GM21528 (cell line): Measurements from ENCODE around the gene CSTB.
A peak's percentile ranks its signal among the peaks of the same experiment; 100 is the strongest.

Experiments used
- ATAC-seq: cut with Tn5 transposase; IDR thresholded peaks from one replicate; pipeline ENCODE4 v1.9.1; 2021; ENCODE audit warnings: mild to moderate bottlenecking, moderate library complexity; ENCODE audit not compliant: unreplicated experiment, low FRiP score

The CSTB gene

GRCh38 chr21:43793243-43793642 is 17.1 kb upstream of the CSTB start:
- no peak for ATAC-seq

- ATAC-seq = no peak
These were observed 16.3 kb upstream of the CSTB start for GRCh38 chr21:43792406-43792805.

- ATAC-seq = no peak
These were observed 14.0 kb upstream of the CSTB start for GRCh38 chr21:43790010-43790524.

GRCh38 chr21:43789276-43790009 is 13.3 kb upstream of the CSTB start, which contains the start of gene RRP1:
Gene RRP1, plus strand, starts transcription at chr21:43789577. Its CDS starts 53 bp downstream, at chr21:43789630.
- peak; percentile 77 for ATAC-seq

- no peak for ATAC-seq
These were observed 10.8 kb upstream of the CSTB start for GRCh38 chr21:43786807-43787440.

GRCh38 chr21:43786300-43786806 is 10.2 kb upstream of the CSTB start:
- no peak for ATAC-seq

GRCh38 chr21:43785134-43785533 is 9.0 kb upstream of the CSTB start:
- ATAC-seq = no peak

- no peak for ATAC-seq
These were observed 7.1 kb upstream of the CSTB start for GRCh38 chr21:43783098-43783700.

- no peak for ATAC-seq
These were observed 6.5 kb upstream of the CSTB start for GRCh38 chr21:43782431-43783097.

- no peak for ATAC-seq
These were observed 5.7 kb upstream of the CSTB start for GRCh38 chr21:43781846-43782245.

- no peak for ATAC-seq
These were observed 3.6 kb upstream of the CSTB start for GRCh38 chr21:43779660-43780059.

GRCh38 chr21:43778469-43779335 is 2.6 kb upstream of the CSTB start:
- ATAC-seq = no peak

- ATAC-seq = no peak
These were observed 1.8 kb upstream of the CSTB start for GRCh38 chr21:43777953-43778352.

- no peak for ATAC-seq
These were observed 918 bp downstream of the CSTB start for GRCh38 chr21:43775190-43775589.

- no peak for ATAC-seq
These were observed 1.9 kb downstream of the CSTB start for GRCh38 chr21:43774163-43774562.

- ATAC-seq = no peak
These were observed 3.7 kb downstream of the CSTB start for GRCh38 chr21:43772425-43772821.

GRCh38 chr21:43771698-43772424 is 4.2 kb downstream of the CSTB start:
- no peak for ATAC-seq

- ATAC-seq = no peak
These were observed 4.9 kb downstream of the CSTB start for GRCh38 chr21:43771199-43771675.

GRCh38 chr21:43770066-43770655 is 5.9 kb downstream of the CSTB start:
- no peak for ATAC-seq
